GM19099 (cell line): ENCODE measurements around the gene CARD8.

Source experiments
- POLR2A ChIP-seq: IDR thresholded peaks from 3 replicates; pipeline ENCODE4 v1.6.1; 2011; ENCODE audit warnings: low read depth; ENCODE audit not compliant: insufficient read length; ENCODE audit errors: extremely low read depth

CARD8 gene

GRCh38 chr19:48190885-48191284, 64.8 kb downstream of the CARD8 start:
- no peak for TF ChIP-seq POLR2A

- no peak for TF ChIP-seq POLR2A
These were observed 65.3 kb downstream of the CARD8 start for GRCh38 chr19:48190288-48190884.

- TF ChIP-seq POLR2A: peak; percentile 34
These were observed 69.1 kb downstream of the CARD8 start for GRCh38 chr19:48186541-48186991.

GRCh38 chr19:48186015-48186414, 69.7 kb downstream of the CARD8 start:
- TF ChIP-seq POLR2A: no peak

- no peak for TF ChIP-seq POLR2A
These were observed 72.4 kb downstream of the CARD8 start for GRCh38 chr19:48183356-48183755.

GRCh38 chr19:48182434-48182833, 73.3 kb downstream of the CARD8 start:
- TF ChIP-seq POLR2A: no peak

GRCh38 chr19:48181505-48181904, 74.2 kb downstream of the CARD8 start:
- no peak for TF ChIP-seq POLR2A

- no peak for TF ChIP-seq POLR2A
These were observed 79.5 kb downstream of the CARD8 start for GRCh38 chr19:48176226-48176625.

GRCh38 chr19:48175578-48175977, 80.1 kb downstream of the CARD8 start:
- no peak for TF ChIP-seq POLR2A

- no peak for TF ChIP-seq POLR2A
These were observed 81.2 kb downstream of the CARD8 start for GRCh38 chr19:48174445-48175030.

GRCh38 chr19:48171710-48172109, 84.0 kb downstream of the CARD8 start:
- no peak for TF ChIP-seq POLR2A

GRCh38 chr19:48170817-48171347, 84.8 kb downstream of the CARD8 start:
- no peak for TF ChIP-seq POLR2A

GRCh38 chr19:48169939-48170803, 85.5 kb downstream of the CARD8 start, which contains the start of the genes LIG1 and ZSWIM9:
LIG1 (minus strand) TSS chr19:48170344; CDS start chr19:48165566, 4,778 bp downstream.
ZSWIM9 (plus strand) TSS chr19:48170680; CDS start chr19:48171803, 1,123 bp downstream.
- peak; percentile 59 for TF ChIP-seq POLR2A

- TF ChIP-seq POLR2A: no peak
These were observed 86.2 kb downstream of the CARD8 start for GRCh38 chr19:48169578-48169938.

GRCh38 chr19:48168689-48169088, 87.0 kb downstream of the CARD8 start:
- TF ChIP-seq POLR2A: no peak
